K562 (cell line): ENCODE data around the gene SLC38A8. TPM values are rescaled to one million over a fixed set of nuclear protein-coding genes. Genes with fewer than 3 reads are reported as not detected.

Source experiments
- ATAC-seq: fragments of 200-7000 bp; cut with Tn5 transposase; 3 replicates; pipeline ENCODE4 v1.9.1; 2020; ENCODE audit warnings: moderate library complexity
- BruUV-seq: library from RNA; stranded (reverse); fragments of 400-500 nt; replicated peaks from 2 replicates; lab custom pipeline; 2021; lab: Mats Ljungman, UMichigan
- CTCF ChIA-PET: fragments of 300-600 bp; formaldehyde crosslinking; extraction: SDS; loops from one replicate; lab custom pipeline; 2021; ENCODE audit warnings: low intra/inter-chr PET ratio; lab: Yijun Ruan, JAX
- POLR2A ChIA-PET: fragments of 300-600, 350-650 bp; sonication (Branson Sonifier 250); formaldehyde crosslinking; extraction: SDS; loops from one replicate; lab custom pipeline; 2021; ENCODE audit warnings: antibody characterized with exemption, inconsistent platforms; lab: Yijun Ruan, JAX
- DNase-seq, 4 experiments: peaks; one replicate each; pipeline versions ENCODE4 v3.0.0 to v3.0.0-alpha.2; 2011 to 2018; ENCODE audit warnings: low spot score in 3 of 4, mixed read lengths in 3 of 4; ENCODE audit errors: extremely low read depth in 1 of 4
- FAIRE-seq: peaks from 2 replicates; lab custom pipeline; 2011; peaks lifted over from hg19 to GRCh38; lab: Jason Lieb, UNC
- H2AFZ ChIP-seq: 2 replicates; pipeline ENCODE4 v1.6.0; 2011; ENCODE audit warnings: low read depth, low read length, control low read depth, inconsistent platforms
- H3K27ac ChIP-seq: fragments of 200-600 bp; 3 replicates; pipeline ENCODE4 v1.8.0; 2011; ENCODE audit warnings: low read depth, mild to moderate bottlenecking, control low read depth, inconsistent platforms, low read length, moderate library complexity, mixed read lengths; ENCODE audit errors: extremely low read depth
- H3K27me3 ChIP-seq, 2 experiments: fragments of 300-600 bp in 1 of 2; 2 replicates in 1 of 2; 3 replicates in 1 of 2; pipeline versions ENCODE4 v1.6.0 to v1.8.0; 2011; ENCODE audit warnings: inconsistent platforms in 2 of 2, low read length in 2 of 2, mild to moderate bottlenecking in 1 of 2, mixed read lengths in 1 of 2, moderate library complexity in 1 of 2; ENCODE audit not compliant: control insufficient read depth in 2 of 2, insufficient read depth in 2 of 2
- H3K36me3 ChIP-seq: fragments of 300-600 bp; 3 replicates; pipeline ENCODE4 v1.8.0; 2011; ENCODE audit warnings: mild to moderate bottlenecking, low read length, inconsistent platforms; ENCODE audit not compliant: control insufficient read depth, insufficient read depth
- H3K4me1 ChIP-seq, 2 experiments: fragments of 200-600 bp in 1 of 2; replicated peaks in 1 of 2; 2 replicates in 1 of 2; 3 replicates in 1 of 2; pipeline versions ENCODE4 v1.5.1 to v1.8.0; 2011; ENCODE audit warnings: inconsistent platforms in 2 of 2, low read length in 2 of 2, mild to moderate bottlenecking in 1 of 2, mixed read lengths in 1 of 2, moderate library complexity in 1 of 2; ENCODE audit not compliant: control insufficient read depth in 2 of 2, insufficient read depth in 2 of 2
- H3K4me2 ChIP-seq: 2 replicates; pipeline ENCODE4 v1.6.1; 2011; ENCODE audit warnings: low read length, control low read depth, inconsistent platforms, mixed read lengths; ENCODE audit not compliant: insufficient read depth
- H3K4me3 ChIP-seq: fragments of 200-600 bp; sonication (generic), shearing (Covaris generic); 2 replicates; pipeline ENCODE4 v1.5.1; 2016; ENCODE audit warnings: control low read depth, inconsistent platforms
- H3K79me2 ChIP-seq: fragments of 200-600 bp; 3 replicates; pipeline ENCODE4 v1.8.0; 2011; ENCODE audit warnings: low read length, inconsistent platforms; ENCODE audit not compliant: control insufficient read depth, insufficient read depth
- H3K9ac ChIP-seq, 2 experiments: 2 replicates each; pipeline versions ENCODE4 v1.6.0 to v1.6.1; 2011; ENCODE audit warnings: low read depth in 2 of 2, low read length in 2 of 2, control low read depth in 1 of 2, inconsistent platforms in 1 of 2, mild to moderate bottlenecking in 1 of 2, mixed read lengths in 1 of 2; ENCODE audit not compliant: insufficient read depth in 1 of 2
- H3K9me1 ChIP-seq: one replicate; pipeline ENCODE4 v1.6.0; 2011; ENCODE audit warnings: inconsistent platforms, mild to moderate bottlenecking, low read length, moderate library complexity; ENCODE audit not compliant: control insufficient read depth, insufficient read depth
- H3K9me3 ChIP-seq: replicated peaks from 2 replicates; pipeline ENCODE4 v1.5.1; 2011; ENCODE audit warnings: low read depth, low read length, inconsistent platforms; ENCODE audit not compliant: control insufficient read depth, insufficient read depth
- H4K20me1 ChIP-seq: replicated peaks from 2 replicates; pipeline ENCODE4 v1.6.1; 2011; ENCODE audit warnings: low read length, inconsistent platforms, mixed read lengths; ENCODE audit not compliant: control insufficient read depth, insufficient read depth
- AFF1 ChIP-seq, 2 experiments: fragments of 450-650 bp; IDR thresholded peaks; 2 replicates each; pipeline ENCODE4 v1.6.1; 2018; ENCODE audit warnings: mild to moderate bottlenecking in 2 of 2, low read depth in 1 of 2; ENCODE audit not compliant: partially characterized antibody in 2 of 2
- ATF3 ChIP-seq, 2 experiments: fragments of 450-650 bp in 1 of 2; sonication (generic) in 1 of 2; formaldehyde crosslinking in 1 of 2; IDR thresholded peaks in 1 of 2; conservative IDR thresholded peaks in 1 of 2; 2 replicates each; pipeline versions ENCODE4 v1.6.1 to v1.8.1; 2016 to 2023; ENCODE audit warnings: mild to moderate bottlenecking in 2 of 2, moderate library complexity in 2 of 2, inconsistent platforms in 1 of 2, missing genetic modification reagents in 1 of 2
- ATF4 ChIP-seq: fragments of 450-650 bp; formaldehyde crosslinking; IDR thresholded peaks from 2 replicates; pipeline ENCODE4 v1.4.0; 2022; ENCODE audit warnings: mild to moderate bottlenecking, moderate library complexity
- CBFA2T2 ChIP-seq: fragments of 450-650 bp; conservative IDR thresholded peaks from 2 replicates; pipeline ENCODE4 v1.6.1; 2017; ENCODE audit warnings: mild to moderate bottlenecking
- E2F6 ChIP-seq, 2 experiments: IDR thresholded peaks; 2 replicates each; pipeline ENCODE4 v1.6.1; 2011; ENCODE audit warnings: borderline replicate concordance in 1 of 2, control low read depth in 1 of 2, low read depth in 1 of 2, low read length in 1 of 2, mild to moderate bottlenecking in 1 of 2, mixed read lengths in 1 of 2, moderate library complexity in 1 of 2; ENCODE audit not compliant: insufficient read depth in 1 of 2, insufficient read length in 1 of 2, poor library complexity in 1 of 2, severe bottlenecking in 1 of 2; ENCODE audit errors: extremely low read depth in 1 of 2
- HDAC1 ChIP-seq, 2 experiments: fragments of 450-650 bp; IDR thresholded peaks; 2 replicates each; pipeline ENCODE4 v1.6.1; 2016 to 2017; ENCODE audit warnings: inconsistent platforms in 1 of 2, mild to moderate bottlenecking in 1 of 2, moderate library complexity in 1 of 2
- KDM2B ChIP-seq: fragments of 250-450 bp; sonication (Bioruptor Pico); IDR thresholded peaks from 2 replicates; pipeline ENCODE4 v1.8.0; 2021; ENCODE audit warnings: mild to moderate bottlenecking, moderate library complexity
- MAFG ChIP-seq: fragments of 450-650 bp; conservative IDR thresholded peaks from 2 replicates; pipeline ENCODE4 v1.6.1; 2016; ENCODE audit warnings: missing genetic modification characterization, missing compliant biosample characterization
- ZNF551 ChIP-seq: fragments of 250-450 bp; sonication (Bioruptor Pico); IDR thresholded peaks from 2 replicates; pipeline ENCODE4 v1.5.0; 2021; ENCODE audit warnings: mild to moderate bottlenecking, moderate library complexity
- ZNF766 ChIP-seq: fragments of 200-800 bp; sonication (Bioruptor generic); conservative IDR thresholded peaks from 2 replicates; pipeline ENCODE4 v1.6.1; 2016; ENCODE audit warnings: missing genetic modification characterization, missing compliant biosample characterization
- ZZZ3 ChIP-seq: fragments of 450-650 bp; IDR thresholded peaks from 2 replicates; pipeline ENCODE4 v1.6.1; 2016; ENCODE audit warnings: antibody characterized with exemption, mild to moderate bottlenecking, moderate library complexity
- WGBS: fragments of 100-300 bp; shearing (Covaris generic); methylation state at CpG from one replicate; pipeline ENCODE4 v1.1.6; 2016; ENCODE audit warnings: low coverage, mixed read lengths; ENCODE audit not compliant: insufficient coverage; ENCODE audit errors: missing lambda C conversion rate; 5-methylcytosine and 5-hydroxymethylcytosine counted together
- in situ Hi-C: fragments of 300-500 bp; cut with MboI; formaldehyde crosslinking; loops from 4 replicates; pipeline ENCODE4 v1.15.0; 2018; ENCODE audit warnings: inconsistent platforms, mixed read lengths
- intact Hi-C: fragments of 100-400 bp; cut with micrococcal nuclease; formaldehyde crosslinking; loops from 2 replicates; pipeline ENCODE4 v1.14.2; 2022
- polyA plus RNA-seq, 8 experiments: library from polyadenylated mRNA; depleted of rRNA in 4 of 8; stranded (reverse) in 5 of 8; unstranded in 3 of 8; fragments of >200 nt; fragmentation: Nextera tagmentation in 2 of 8; fragmentation: Illumina TruSeq in 1 of 8; extraction: Ambion mirVana in 2 of 8; extraction: Trizol in 1 of 8; gene quantifications; 2 replicates each; pipeline versions ENCODE4 v1.2.1 to v1.2.3, GENCODE V29; 2011 to 2014; ENCODE audit warnings: inconsistent platforms in 1 of 8, missing spikeins in 1 of 8
- total RNA-seq, 7 experiments: library from RNA; depleted of rRNA in 6 of 7; stranded (reverse); fragments of >200 nt in 6 of 7; fragmentation: Illumina TruSeq in 2 of 7; extraction: Trizol in 2 of 7; gene quantifications; 2 replicates each; pipeline versions ENCODE4 v1.2.1 to v1.2.3, GENCODE V29; 2011 to 2021; ENCODE audit warnings: low replicate concordance in 1 of 7

SLC38A8 gene
- total and polyA plus RNA-seq, 9 of the 15 experiments (the other 6 are each of a cell fraction or from before 2014, with no cell fraction given) = 0.28 TPM; not detected in 8

GRCh38 chr16:84043486-84044117 lies 1.0 kb upstream of the SLC38A8 start:
- H3K36me3 ChIP-seq = peaks cover under 1% of the 10 kb centered on the region; the same call in 1 of the 3 replicates
- in situ Hi-C loops (loop anchor here (10.0 kb wide), 1 partner anchor 69 kb away; no protein-coding TSS in a partner anchor), intact Hi-C loops (loop anchor here (1.0 to 2.0 kb wide), 2 partner anchors 29 to 75 kb away; partner anchors contain the start of gene NECAB2)
- peak overlapping the region in 1 of 2 experiments; percentile 72; a peak in 2 of 4 replicates for H3K9ac ChIP-seq
- FAIRE-seq = peak; percentile 89
- no peak overlapping the region for H3K27ac ChIP-seq
- DNase-seq = peak; percentile 78 to 84 (median 80)
- H3K4me2 ChIP-seq = peak overlapping the region; percentile 56
- H3K9me1 ChIP-seq = peaks cover 11% of the 10 kb centered on the region
- CTCF ChIA-PET = interaction anchor here (1.6 kb wide), 1 partner anchor 76 kb away, joined by 4 read pairs; the partner anchor contains the start of gene NECAB2
- WGBS = 5% methylated on average over 18 of the region's 18 CpGs
- H3K9me3 ChIP-seq = no peaks in the 10 kb centered on the region
- ATAC-seq = peak; percentile 76
- H3K79me2 ChIP-seq = no peaks in the 10 kb centered on the region
- POLR2A ChIA-PET = interaction anchor here (0.8 to 1.4 kb wide), 6 partner anchors 11 to 68 kb away, joined by 3 to 6 read pairs (median 5); no protein-coding TSS in a partner anchor
- BruUV-seq = no TSS peak
- H3K4me3 ChIP-seq = no peak overlapping the region
- peaks cover 44% of the 10 kb centered on the region; the same call in 1 of the 2 replicates for H4K20me1 ChIP-seq
- 0 out of 2 replicates have a peak overlapping the region, but pooled peaks have one; percentile 2 for H2AFZ ChIP-seq
- peaks cover 38 to 49% of the 10 kb centered on the region in 2 experiments for H3K27me3 ChIP-seq
- H3K4me1 ChIP-seq = peaks cover 16 to 32% of the 10 kb centered on the region in 2 experiments
- TF ChIP-seq AFF1 (IDR thresholded peaks at IDR 0.05; ENCODE audit: low read depth in 1 of 2, partially characterized antibody in 2 of 2) = peak in 1 of 2 experiments; percentile 54
- no peak; the same call in 1 of the 2 replicates for TF ChIP-seq KDM2B (CRISPR knock-in tag)
- peak in 1 of 2 experiments; percentile 79; a peak in 2 of 4 replicates for TF ChIP-seq HDAC1 (IDR thresholded peaks at IDR 0.05)
- TF ChIP-seq ZNF766 = peak; percentile 82; the same call in 1 of the 2 replicates
- TF ChIP-seq E2F6 (IDR thresholded peaks at IDR 0.05; ENCODE audit: borderline replicate concordance in 1 of 2, extremely low read depth in 1 of 2, insufficient read depth in 1 of 2, insufficient read length in 1 of 2, low read depth in 1 of 2, low read length in 1 of 2, poor library complexity in 1 of 2, severe bottlenecking in 1 of 2) = peak in 1 of 2 experiments; percentile 32
- peak; percentile 87 for TF ChIP-seq CBFA2T2
- TF ChIP-seq MAFG = 0 out of 2 replicates have a peak, but pooled peaks have one; percentile 38
- no peak for TF ChIP-seq ZNF551
- TF ChIP-seq ZZZ3 = no peak
- 0 out of 2 replicates have a peak, but pooled peaks have one; percentile 36 for TF ChIP-seq ATF4 (CRISPR knock-in tag)
- no peak for TF ChIP-seq ATF3 (IDR thresholded peaks at IDR 0.05)
- no peak for TF ChIP-seq ATF3 (CRISPR knock-in tag; conservative IDR thresholded peaks at IDR 0.05)
